Measurements from ENCODE around the gene SEPTIN11.

Gene SEPTIN11

GRCh38 chr4:76949276-76950051 lies at the start of gene SEPTIN11:
SEPTIN11 (plus strand) TSS chr4:76949752; CDS start chr4:76949904, 152 bp downstream.
- peak; percentile 73 for DNase-seq (ENCODE audit: low read depth)

- DNase-seq (ENCODE audit: low read depth) = no peak
Measured at GRCh38 chr4:76902233-76902890, 47.2 kb upstream of the SEPTIN11 start.

DNA sequence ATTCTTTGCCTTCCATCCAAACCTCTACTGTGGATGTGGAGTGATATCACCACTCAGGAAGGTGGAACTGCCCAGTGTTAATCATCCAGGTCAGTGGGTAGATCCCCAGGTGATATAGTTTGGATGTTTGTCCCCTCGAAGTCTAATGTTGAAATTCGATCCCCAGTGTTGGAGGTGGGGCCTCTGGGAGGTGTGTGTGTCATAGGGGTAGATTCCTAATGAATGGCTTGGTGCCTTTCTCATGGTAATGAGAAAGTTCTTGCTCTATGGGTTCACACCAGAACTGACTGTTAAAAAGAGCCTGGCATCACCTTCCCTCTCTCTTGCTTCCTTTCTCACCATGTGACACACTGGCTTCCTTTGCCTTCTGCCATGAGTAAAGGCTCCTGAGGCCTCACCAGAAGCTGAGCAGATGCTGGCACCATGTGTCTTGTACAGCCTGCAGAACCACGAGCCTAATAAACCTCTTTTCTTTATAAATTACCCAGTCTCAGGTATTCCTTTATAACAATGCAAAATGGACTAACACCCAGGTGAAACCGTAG lies 44.8 kb upstream of the SEPTIN11 start:
- no peak for DNase-seq (ENCODE audit: low read depth)

- DNase-seq (ENCODE audit: low read depth) = no peak
Measured at GRCh38 chr4:76905521-76905920, 44.0 kb upstream of the SEPTIN11 start.

- DNase-seq (ENCODE audit: low read depth) = no peak
Measured at GRCh38 chr4:76909711-76910110, 39.8 kb upstream of the SEPTIN11 start.

- no peak for DNase-seq (ENCODE audit: low read depth)
Measured at GRCh38 chr4:76920715-76921114, 28.8 kb upstream of the SEPTIN11 start.

DNA sequence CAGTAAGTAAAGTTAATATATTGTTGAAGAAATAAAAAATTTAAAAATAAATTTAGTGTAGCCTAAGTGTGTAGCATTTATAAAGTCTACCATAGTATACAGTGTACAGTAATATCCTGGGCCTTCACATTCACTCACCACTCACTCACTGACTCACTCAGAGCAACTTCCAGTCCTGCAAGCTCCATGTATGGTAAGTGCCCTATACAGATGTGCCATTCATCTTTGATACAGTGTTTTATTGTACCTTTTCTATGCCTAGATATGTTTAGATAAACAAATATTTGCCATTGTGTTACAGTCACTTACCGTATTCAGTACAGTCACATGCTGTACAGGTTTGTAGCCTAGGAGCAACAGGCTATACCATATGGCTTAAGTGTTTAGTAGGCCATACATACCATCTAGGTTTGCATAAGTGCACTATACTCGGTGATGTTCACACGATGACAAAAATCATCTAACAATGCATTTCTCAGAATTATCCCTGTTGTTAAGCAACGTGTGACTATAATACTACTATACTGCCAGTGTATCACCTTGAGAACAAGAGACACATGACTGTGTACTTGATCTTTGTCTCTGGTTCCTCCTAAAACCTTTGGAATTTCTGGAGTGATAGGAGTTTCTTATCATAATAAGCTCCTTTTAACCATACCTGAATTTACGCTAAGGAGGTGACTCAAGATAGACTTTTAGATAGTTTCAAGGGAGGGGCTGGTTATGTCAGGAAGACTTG lies 25.8 kb upstream of the SEPTIN11 start:
- no peak for DNase-seq (ENCODE audit: low read depth)

GRCh38 chr4:76926841-76927240 lies 22.7 kb upstream of the SEPTIN11 start:
- no peak for DNase-seq (ENCODE audit: low read depth)

GRCh38 chr4:76930685-76931084 lies 18.9 kb upstream of the SEPTIN11 start:
- DNase-seq (ENCODE audit: low read depth) = no peak

- DNase-seq (ENCODE audit: low read depth) = no peak
Measured at GRCh38 chr4:76931087-76931486, 18.5 kb upstream of the SEPTIN11 start.

GRCh38 chr4:76931576-76932276 lies 17.8 kb upstream of the SEPTIN11 start:
- DNase-seq (ENCODE audit: low read depth) = no peak

DNA sequence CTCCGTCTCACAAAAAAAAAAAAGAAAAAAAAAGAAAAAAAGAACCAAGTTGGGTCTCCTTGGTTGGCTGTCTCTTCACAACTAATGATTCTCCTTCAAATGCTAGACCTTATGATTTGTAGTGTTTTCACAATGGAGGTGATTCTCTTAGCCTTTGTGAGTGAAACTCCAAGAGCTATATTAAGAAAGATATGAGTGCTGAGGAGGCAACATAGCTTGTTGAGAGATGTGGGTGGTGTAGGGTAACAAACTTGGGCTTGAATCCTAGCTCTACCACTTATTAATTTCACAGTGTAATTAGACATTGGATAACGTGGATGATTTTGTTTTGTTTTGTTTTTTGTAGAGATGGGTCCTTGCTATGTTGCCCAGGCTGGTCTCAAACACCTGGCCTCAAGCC lies 10.4 kb upstream of the SEPTIN11 start:
- DNase-seq (ENCODE audit: low read depth) = no peak

DNA sequence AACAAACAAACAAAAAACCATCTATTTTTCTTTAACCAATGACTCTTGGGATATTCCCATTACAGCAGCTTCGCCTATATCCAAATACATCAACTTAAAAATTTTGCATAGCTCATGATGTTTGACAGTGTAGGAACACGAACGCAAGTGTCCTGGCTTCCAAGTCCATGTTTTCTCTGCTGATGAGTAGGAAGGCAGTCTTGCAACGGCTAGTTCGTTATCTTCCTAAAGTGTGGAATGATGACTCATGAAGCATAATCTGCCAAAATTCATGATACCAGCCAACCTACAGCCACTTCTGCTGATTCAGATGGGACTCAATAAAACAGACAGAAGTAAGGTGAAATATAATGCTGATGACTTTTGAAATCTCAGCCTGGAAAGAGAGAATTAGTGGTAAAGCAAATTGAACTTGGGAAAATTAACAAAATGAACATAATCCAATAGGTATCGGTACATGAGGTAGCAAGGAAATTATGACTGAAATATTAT lies 6.4 kb upstream of the SEPTIN11 start:
- DNase-seq (ENCODE audit: low read depth) = no peak

- DNase-seq (ENCODE audit: low read depth) = no peak
Measured at GRCh38 chr4:76943790-76944189, 5.8 kb upstream of the SEPTIN11 start.

DNA sequence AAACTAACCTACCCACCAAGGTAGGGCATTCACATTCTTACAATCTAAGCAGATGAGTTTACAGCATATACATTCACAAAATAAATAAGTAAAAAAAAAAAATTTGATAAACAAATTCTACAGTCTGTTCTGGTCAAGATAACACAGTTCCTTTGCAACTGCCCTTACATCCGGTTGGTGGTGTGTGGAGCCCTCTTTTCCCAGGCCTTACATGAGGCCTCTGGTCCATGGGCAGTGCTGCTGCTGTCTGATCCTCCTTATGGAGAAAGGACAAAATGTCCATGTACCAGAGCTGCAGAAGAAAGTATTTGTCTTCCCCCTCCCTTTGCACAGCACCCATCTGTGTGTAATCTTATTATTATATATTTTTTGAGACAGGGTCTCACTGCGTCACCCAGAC lies 2.2 kb upstream of the SEPTIN11 start:
- DNase-seq (ENCODE audit: low read depth) = no peak

- DNase-seq (ENCODE audit: low read depth) = peak; percentile 39
Measured at GRCh38 chr4:76948443-76949275, 893 bp upstream of the SEPTIN11 start.

GRCh38 chr4:76950052-76950955 lies 752 bp downstream of the SEPTIN11 start:
- peak; percentile 35 for DNase-seq (ENCODE audit: low read depth)

- no peak for DNase-seq (ENCODE audit: low read depth)
Measured at GRCh38 chr4:76950956-76951671, 1.6 kb downstream of the SEPTIN11 start.

DNA sequence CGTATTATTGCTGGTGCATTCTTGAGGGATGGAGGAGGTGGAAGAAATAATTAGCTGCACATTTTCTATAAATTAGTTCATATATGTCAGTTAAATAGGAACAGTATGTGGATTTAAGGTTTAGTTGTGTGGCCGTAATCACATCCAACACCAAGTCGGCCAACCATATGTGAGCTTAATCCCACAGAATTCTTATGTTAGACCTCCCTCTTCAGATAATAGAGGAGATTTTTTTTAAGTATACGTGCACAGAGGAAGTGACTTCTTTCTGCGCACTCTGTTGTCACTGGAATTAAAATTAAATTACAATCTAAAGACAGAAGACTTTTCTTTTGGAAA lies 2.1 kb downstream of the SEPTIN11 start:
- DNase-seq (ENCODE audit: low read depth) = no peak
